GM11168 (cell line): ENCODE data around the gene SCAF1.

ENCODE experiments used
- in situ Hi-C: fragments of 300-500 bp; cut with MboI; formaldehyde crosslinking; loops from one replicate; pipeline ENCODE4 v1.12.0; 2022; ENCODE audit warnings: low sequenced_read_pairs; ENCODE audit not compliant: unreplicated experiment

Gene SCAF1

DNA sequence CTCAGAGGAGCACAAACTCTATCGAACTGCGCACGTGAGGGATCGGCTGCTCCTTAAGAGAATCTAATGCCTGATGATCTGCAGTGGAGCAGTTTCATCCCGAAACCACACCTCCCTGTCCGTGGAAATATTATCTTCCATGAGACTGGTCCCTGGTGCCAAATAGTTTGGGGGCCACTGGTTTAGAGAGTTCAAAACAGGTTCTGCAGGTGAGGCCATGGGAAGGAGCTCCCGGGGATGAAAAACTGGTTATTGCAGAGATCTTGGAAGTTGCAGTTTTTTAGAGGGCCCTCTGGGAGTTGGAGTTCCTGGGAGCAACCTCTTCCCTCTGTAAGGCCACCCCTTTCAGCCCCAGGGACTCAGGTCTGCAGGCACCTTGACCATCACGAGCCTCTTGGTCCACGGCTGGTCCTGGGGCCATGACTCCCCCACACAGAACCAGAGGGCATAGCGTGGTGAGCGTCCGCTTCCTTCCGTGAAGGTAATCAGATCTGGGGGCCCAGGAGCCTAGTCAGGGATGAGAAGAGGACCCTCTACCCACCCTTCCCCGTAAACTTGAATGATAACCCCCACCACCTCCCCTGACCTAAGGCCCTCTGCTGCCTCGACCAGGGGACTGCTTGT, 18.4 kb downstream of the SCAF1 start:
- in situ Hi-C loops = no loop called here

DNA sequence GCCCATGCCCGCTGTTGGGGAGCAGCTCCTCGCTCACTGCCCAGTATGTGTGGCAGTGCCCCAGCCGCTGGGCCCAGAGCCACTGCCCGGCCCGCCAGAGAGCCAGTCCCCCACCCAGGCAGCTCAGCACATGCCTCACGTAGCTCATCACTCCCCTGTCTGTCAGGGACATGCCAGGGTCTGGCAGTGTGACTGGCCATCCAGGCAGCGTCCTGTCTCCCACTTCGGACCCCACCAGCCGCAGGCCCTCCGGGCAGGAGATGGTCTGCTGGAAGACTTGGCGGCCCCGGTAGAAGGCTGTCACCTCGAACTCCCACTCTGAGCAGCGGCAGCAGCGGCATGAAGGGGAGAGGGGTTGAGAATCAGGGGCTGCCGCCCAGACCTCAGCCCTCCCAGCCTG, 20.0 kb downstream of the SCAF1 start:
- in situ Hi-C loops = no loop called here

DNA sequence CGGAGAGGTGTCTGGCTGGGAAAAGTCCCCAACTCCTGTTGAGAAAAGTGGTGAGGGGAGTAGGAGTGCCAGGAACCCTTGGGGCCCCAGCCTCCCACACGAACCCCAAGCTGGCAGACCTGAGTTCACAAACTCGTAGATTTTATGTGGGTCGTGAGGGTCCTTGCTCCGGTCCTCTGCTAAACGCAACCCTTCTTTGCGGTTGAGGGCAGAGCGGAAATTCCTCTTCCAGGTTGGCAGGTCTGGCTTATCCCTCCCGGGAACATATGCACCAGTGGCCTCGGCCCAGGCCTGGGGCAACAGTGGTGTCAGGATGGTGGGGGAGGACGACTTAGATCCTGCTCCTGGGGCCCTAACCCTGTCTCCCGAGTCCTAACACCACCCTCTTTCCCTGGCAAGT, 21.2 kb downstream of the SCAF1 start:
- in situ Hi-C loops = no loop called here

DNA sequence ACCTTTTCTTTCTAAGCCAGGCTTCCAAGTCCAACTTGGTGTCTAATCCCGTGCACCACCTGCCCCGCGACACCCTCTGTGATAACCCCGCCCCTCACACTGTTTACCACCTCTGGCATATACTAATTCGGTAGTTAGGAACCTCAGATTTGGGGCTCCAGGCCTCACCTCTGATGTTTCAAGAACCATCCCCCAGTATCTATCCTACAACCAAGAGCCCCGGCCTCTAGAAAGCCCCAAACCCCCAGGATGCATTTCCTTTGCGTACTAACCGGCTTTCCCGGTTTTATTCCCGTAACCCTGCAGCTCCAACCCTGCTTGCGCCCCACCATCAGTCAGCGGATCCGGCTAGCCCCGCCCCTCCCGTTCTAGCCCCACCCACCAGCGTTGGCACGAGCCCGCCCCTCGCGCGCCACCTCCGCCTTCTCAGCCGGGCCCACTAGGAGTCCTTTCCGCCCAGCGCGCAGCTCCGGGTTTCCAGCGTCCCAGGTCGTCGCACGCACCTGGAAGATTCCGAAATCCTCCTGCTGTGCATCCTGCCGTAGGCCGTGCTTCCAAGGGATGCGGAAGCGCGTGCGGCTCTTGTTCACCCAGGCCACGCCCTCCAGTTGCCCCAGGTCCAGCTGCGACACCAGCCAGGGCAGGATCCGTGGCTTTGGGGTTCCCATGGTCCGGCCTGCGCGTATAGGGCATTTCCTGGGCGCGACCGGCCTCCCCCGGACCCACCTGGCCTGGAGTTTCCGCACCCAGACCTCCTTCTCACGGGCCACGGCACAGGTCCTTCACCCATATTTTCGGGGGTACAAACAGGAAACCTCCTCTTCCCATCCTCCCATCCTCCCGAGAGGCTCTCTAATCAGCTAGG, 22.4 kb downstream of the SCAF1 start:
- in situ Hi-C loops = no loop called here

GRCh38 chr19:49665036-49665350, 23.0 kb downstream of the SCAF1 start:
- in situ Hi-C loops = no loop called here

GRCh38 chr19:49665351-49666119, 23.5 kb downstream of the SCAF1 start, which contains the start of the genes BCL2L12 and IRF3:
TSS of gene BCL2L12 (plus strand) at chr19:49665933. CDS start at chr19:49666693, 760 bp downstream.
TSS of gene IRF3 (minus strand) at chr19:49665857. CDS start at chr19:49664838, 1,019 bp downstream.
- in situ Hi-C loops = no loop called here

DNA sequence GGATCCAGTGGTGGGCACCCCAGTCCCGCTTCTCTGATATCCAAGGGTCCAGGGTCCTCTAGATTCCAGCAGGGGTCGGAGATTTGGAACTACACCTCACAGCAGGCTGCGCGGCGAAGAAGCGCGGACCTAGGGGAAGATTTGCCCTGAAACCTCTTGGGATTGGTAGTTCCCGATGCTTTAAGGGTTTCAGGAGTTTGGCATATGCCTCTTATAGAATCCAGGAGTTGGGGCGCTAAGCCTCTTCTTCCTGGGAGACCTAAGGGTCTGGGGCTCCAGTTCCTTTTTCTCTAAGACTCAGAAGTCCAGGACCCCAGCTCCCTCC, 24.1 kb downstream of the SCAF1 start:
- in situ Hi-C loops = no loop called here

DNA sequence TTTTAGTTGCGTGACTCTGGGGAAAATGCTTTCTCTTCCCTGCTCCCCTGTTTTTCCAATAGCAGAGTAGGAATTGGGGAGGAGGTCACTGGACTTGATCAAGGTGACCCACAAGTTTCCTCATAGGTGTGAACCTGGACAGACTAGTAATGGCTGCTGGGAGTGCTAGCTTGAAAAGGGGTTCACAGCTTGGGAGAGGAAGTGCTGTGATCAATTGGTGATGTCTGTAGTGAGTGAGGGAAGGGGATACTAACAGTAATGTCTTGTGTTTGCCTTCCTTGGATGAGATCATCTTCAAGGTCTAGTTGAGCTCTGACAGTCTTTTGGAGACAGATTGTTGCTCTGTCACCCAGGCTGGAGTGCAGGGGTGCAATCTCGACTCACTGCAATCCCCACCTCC, 25.5 kb downstream of the SCAF1 start:
- in situ Hi-C loops = no loop called here

DNA sequence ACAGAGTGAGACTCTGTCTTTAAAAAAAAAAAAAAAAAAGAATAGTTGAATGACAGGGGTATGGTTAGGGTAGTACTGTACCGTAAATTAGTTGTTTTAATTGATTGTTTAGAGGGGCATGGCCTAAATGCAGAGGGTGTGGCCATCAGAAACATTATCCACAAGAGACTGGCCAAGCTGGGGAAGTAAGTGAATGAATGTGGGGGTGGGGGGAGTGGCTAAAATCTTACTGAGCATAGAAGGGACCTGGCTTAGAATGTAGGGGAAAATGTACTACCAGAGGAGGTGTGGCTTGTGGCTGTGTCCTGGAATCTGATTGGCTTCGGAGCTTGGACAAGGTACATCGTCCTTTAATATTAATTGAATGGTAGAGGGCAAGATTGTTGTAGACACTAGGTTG, 27.5 kb downstream of the SCAF1 start:
- in situ Hi-C loops = no loop called here

DNA sequence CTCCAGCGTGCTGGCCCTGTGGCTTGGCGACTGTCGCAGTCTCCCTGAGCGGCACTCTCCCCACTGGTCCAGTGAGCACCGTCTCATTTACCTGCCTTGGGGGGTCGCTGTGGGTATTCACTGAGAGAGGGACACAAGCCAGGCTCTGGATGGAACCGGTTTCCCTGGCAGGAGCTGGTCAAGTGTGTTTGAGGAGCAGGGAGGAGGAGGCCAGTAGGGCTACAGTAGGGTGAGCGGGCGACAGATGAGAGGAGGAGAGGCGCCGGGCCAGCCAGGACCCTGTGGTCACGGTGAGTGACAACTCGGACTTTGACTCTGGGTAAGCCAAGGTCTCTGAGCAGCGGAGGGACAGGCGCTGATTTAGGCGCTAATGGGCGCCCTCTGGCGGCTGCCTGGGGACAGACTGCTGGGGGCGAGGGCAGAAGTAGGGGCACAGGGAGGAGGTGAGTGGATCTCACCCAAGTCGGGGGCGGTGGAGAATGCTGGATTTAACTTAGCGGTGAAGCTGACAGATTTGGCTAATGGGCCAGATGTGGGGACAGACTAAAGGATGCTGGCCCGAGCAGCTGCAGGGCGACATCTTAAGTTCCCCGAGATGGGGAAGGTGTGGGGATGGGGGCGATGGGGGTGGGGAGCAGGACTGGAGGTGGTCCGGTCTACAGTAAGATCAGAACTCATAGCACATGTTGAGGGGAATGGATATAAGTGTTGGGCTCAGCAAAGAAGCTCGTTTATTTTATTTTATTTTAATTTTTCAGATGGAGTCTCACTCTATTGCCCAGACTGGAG, 30.3 kb downstream of the SCAF1 start:
- in situ Hi-C loops = no loop called here

DNA sequence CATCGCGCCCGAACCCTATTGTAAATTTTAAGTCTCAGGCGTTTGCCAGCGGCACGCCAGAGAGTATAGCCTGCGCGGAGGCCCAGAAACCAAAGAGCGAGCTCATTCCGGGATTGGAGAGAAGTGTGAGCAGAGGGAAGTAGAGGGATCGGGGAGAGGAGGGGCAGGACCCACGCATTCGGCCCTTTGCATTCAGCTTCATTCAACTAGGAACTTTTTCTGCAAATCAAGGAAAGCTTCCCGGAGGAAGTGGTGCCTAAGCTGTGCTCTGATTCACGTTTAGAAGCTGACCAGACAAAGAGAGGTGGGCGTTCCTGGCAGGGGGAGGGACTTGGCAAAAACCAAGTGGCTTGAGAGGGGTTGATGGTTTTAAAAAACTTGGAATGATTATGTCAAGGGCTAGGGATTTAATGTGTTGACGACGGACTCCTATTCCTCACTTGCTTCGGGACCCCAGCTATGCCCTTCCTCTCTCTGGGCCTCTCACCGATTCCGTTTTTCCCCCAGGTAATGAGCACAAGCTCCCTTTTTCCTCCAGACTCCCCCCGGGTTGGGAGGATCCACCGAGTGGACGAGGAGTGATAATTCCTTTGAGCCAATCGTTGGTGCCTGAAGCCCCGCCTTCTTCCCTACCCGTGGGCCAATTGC, 34.3 kb downstream of the SCAF1 start:
- in situ Hi-C loops = no loop called here

- in situ Hi-C loops = no loop called here
These were observed 34.8 kb downstream of the SCAF1 start for GRCh38 chr19:49676784-49677230.

DNA sequence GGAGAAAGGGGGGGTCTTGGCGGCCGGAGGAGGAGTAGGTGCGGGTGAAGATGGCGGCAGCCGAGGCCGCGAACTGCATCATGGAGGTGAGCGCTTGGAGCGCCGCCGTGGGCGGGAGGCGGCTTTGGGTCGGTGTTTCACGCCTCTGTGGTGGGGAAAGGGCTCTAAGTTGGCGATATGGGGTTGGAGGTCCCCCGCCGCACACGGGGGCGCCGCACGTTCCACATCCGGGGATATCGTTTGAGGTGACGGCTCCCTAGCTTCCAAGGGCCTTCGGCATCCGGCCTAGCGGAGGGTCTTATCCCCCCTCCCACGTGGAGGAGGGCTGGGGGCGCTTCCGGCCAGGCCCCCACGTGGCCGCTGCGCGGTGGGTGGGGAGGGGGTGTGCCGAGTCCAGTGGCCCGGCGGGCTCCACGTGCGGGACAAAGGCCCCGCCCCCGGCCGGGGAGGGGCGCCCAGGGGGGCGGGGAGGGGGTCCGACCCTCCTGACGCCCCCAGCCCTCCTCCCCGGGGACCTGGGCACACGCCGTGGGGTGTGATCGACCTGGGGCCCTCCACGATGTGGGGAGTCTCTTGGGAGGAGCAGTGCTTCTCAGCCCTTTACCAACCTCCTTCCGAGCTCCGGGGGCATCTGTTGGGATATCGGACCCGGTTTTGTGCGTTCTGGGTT, 35.4 kb downstream of the SCAF1 start, which contains the start of gene PRMT1:
Gene PRMT1 (plus strand): TSS at position 41 of the 670 bp plus-strand sequence. CDS start 10 bp downstream, at position 51.
- in situ Hi-C loops = no loop called here

- in situ Hi-C loops = no loop called here
These were observed 36.1 kb downstream of the SCAF1 start for GRCh38 chr19:49677901-49678674.

DNA sequence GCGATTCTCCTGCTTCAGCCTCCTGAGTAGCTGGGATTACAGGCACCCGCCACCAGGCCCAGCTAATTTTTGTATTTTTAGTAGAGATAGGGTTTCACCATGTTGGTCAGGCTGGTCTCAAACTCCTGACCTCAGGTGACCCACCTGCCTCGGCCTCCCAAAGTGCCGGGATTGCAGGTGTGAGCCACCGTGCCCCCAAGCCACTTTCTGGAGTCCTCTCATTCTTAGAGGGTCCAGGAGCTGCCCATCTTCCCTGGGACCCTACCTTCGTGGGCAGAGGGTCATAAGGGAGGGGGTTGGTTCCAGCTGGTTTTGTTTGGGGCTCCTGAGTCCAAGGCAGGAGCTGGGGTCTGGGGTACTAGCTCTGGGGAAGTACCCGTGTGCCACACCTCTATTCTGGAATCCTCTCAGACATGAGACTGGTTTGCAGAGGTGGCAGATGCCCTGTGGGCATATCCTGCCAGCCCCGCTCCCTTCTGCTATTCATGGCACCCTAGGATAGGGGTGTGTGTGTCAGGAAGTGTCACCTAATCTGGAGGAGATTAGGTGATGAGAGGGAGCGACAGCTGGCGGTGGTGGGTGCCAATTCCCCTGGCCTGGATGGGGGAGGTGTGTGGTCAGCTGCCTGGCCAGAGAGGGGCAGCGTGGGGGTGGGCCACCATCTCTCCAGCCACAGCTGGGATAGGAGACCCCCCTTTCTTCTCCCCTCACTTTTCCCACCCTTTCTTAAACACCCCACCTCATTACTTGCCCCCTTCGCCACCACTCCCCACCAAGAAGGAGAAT, 37.2 kb downstream of the SCAF1 start:
- in situ Hi-C loops = no loop called here

DNA sequence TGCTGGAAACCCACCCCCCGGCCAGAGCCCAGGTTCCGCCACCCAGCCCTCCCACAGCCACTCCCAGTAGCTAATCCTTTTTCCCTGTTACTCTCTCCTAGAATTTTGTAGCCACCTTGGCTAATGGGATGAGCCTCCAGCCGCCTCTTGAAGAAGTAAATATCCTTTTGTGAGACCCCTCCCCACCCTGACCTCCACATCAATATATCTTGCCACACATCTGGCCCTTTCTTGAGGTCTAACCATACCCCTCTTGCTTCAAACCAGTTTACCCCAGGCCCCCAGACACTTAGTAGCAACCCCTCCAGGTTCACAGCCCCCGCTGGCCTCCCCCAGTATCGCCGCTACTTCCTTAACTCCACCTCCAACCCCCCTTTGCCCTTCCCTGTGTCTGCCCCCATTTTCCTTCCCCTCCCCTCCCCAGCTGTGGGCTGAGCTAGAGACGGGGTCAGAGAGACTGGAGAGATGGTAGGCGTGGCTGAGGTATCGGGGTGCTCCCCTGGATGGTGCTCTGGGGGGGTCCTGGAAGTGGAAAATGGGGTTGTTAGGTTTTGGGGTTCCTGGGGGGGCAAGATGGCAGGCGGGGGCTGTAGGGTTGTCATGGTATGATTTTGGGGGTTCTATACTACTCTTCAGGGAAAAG, 37.9 kb downstream of the SCAF1 start:
- in situ Hi-C loops = no loop called here
